ENCODE data around the gene PGA3.
"Not testable (repeated sequence)": the region's sequence is repeated elsewhere in the genome, so short reads cannot be mapped to it uniquely, and the experiment has no call there.

PGA3 gene

DNA sequence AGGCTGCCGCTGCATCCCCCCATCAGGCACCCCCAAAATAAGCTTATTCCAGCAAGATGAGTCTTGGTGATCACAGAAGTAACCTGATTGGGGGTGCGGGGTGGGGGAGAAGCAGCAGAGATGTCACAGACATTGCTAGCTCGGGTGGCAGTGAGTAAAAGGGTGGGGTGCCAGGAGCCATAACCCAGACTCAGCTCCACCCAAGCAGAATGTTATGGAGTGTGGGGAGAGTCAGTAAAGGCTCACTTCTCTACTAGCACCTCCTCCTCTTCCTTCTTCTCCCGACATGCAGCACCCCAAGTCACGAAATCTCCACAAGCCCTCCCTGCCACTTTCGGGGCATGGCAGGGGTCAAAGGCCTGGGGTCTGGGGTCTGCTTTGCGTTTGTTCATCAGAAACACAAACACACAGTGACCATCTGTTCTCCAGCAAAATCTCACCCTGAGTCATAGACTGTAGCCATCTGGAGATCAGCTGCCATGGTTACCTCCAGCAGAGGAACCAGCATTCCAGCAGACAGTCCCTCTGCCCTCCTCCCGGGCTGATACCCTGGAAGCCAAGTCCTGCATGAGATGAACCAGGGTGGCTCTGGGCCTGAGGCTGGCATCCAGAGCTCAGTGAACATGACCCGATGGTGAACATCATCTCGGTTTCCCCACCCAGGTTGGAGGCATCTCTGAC lies 23.3 kb downstream of the PGA3 start:
- not testable (repeated sequence) for H3K9me3 ChIP-seq (ENCODE audit: control insufficient read depth, low read length); DNase-seq; H3K27me3 ChIP-seq (replicated peaks; ENCODE audit: control insufficient read depth, insufficient read depth, low read length, poor library complexity, severe bottlenecking); H3K4me3 ChIP-seq (ENCODE audit: insufficient read depth, low read depth, low read length, poor library complexity, severe bottlenecking); H3K27ac ChIP-seq (ENCODE audit: insufficient read depth, low read length, poor library complexity, severe bottlenecking); H3K4me1 ChIP-seq (ENCODE audit: control insufficient read depth, insufficient read depth, low read length, poor library complexity, severe bottlenecking); H3K36me3 ChIP-seq (ENCODE audit: control insufficient read depth, insufficient read depth, low read length)

DNA sequence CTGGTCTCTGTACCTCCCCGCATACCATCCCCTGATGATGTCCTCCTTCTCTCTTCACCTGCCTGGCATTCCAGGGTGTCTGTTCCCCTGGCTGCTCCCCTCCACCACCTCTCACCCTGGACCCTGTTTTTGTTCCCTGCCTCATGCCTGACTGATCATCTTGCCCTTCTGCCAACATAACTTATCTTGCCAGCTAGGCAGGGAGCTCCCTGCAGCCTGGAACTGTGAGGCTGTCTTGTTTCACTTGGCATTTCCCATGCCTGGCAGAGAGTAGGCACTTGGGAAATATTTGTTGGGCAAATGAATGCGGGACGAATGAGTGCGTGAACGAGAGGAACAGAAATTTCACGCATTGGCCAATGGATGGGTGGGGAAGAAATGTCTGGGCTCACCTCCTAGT lies 26.1 kb downstream of the PGA3 start:
- H3K27me3 ChIP-seq (replicated peaks; ENCODE audit: control insufficient read depth, insufficient read depth, low read length, poor library complexity, severe bottlenecking); H3K27ac ChIP-seq (ENCODE audit: insufficient read depth, low read length, poor library complexity, severe bottlenecking); H3K4me3 ChIP-seq (ENCODE audit: insufficient read depth, low read depth, low read length, poor library complexity, severe bottlenecking); DNase-seq; H3K36me3 ChIP-seq (ENCODE audit: control insufficient read depth, insufficient read depth, low read length); H3K9me3 ChIP-seq (ENCODE audit: control insufficient read depth, low read length); H3K4me1 ChIP-seq (ENCODE audit: control insufficient read depth, insufficient read depth, low read length, poor library complexity, severe bottlenecking): not testable (repeated sequence)

DNA sequence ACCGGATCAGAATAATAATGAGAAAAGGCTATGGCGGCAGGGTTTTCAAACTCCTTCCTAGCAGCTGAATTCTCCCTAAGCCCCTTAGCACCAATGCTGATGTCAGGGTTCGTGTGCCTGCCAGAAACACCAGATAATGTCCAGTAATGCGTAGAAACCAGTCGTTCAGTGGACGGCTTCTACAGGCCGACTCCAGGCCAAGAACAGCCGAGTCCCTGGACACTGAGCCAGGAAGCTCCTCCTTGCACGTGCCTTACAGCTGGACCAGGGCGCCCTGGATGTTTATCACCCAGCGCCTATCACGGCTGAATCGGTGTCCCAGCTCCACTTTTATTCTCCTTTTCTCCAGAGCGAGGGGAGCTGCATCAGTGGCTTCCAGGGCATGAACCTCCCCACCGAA lies 27.7 kb downstream of the PGA3 start:
- not testable (repeated sequence) for H3K4me1 ChIP-seq (ENCODE audit: control insufficient read depth, insufficient read depth, low read length, poor library complexity, severe bottlenecking); H3K27me3 ChIP-seq (replicated peaks; ENCODE audit: control insufficient read depth, insufficient read depth, low read length, poor library complexity, severe bottlenecking); DNase-seq; H3K9me3 ChIP-seq (ENCODE audit: control insufficient read depth, low read length); H3K36me3 ChIP-seq (ENCODE audit: control insufficient read depth, insufficient read depth, low read length); H3K4me3 ChIP-seq (ENCODE audit: insufficient read depth, low read depth, low read length, poor library complexity, severe bottlenecking); H3K27ac ChIP-seq (ENCODE audit: insufficient read depth, low read length, poor library complexity, severe bottlenecking)

DNA sequence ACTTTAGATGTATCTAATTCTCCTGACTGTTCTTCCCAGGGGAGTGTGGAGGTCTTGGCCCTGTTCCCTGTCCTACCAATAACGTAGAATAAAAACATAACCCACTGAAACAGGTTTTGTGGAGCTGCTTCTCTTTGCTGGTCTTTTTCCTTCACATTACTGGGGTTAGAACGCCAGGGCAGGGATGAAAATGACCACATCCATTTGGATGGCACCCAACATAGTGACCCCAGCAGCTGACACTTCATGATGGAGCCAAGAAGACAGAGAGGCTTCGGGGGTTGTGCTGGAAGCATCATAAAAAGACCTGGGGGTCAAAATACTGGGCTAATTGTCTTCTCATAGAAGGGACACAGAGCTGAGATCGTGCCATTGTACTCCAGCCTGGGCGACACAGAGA lies 28.3 kb downstream of the PGA3 start:
- H3K36me3 ChIP-seq (ENCODE audit: control insufficient read depth, insufficient read depth, low read length); H3K4me3 ChIP-seq (ENCODE audit: insufficient read depth, low read depth, low read length, poor library complexity, severe bottlenecking): not testable (repeated sequence)

DNA sequence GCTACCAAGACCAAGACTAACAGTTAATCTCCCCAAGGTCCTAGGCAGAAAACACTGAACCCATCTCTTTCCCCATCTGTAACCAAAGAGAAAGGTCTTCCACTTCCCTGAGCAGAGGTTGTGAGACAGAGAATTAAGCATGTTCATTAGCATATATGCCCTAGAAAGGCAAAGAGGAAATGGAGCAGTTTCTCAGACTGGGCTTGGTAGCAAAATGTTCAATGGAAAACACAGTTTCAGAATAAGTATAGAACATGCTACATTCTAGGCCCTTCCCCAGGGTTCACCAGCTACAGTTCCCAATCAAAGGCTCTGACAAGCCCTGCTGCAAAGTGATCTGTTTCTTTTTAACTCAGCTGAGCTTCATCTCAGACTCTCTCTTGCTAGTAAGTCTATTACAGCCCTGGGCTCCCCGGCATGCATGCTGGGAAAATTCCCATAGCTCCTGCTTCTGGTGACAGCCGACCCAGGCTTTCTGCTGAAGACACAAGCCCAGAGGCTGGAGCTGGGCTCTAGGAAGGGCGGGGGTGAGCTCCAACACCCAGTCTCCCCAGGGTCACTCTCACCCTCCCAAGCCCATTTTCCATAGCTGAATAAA lies 29.3 kb downstream of the PGA3 start:
- H3K4me3 ChIP-seq (ENCODE audit: insufficient read depth, low read depth, low read length, poor library complexity, severe bottlenecking); DNase-seq; H3K27me3 ChIP-seq (replicated peaks; ENCODE audit: control insufficient read depth, insufficient read depth, low read length, poor library complexity, severe bottlenecking); H3K27ac ChIP-seq (ENCODE audit: insufficient read depth, low read length, poor library complexity, severe bottlenecking); H3K4me1 ChIP-seq (ENCODE audit: control insufficient read depth, insufficient read depth, low read length, poor library complexity, severe bottlenecking); H3K9me3 ChIP-seq (ENCODE audit: control insufficient read depth, low read length); H3K36me3 ChIP-seq (ENCODE audit: control insufficient read depth, insufficient read depth, low read length): not testable (repeated sequence)

More for the DNA sequence above, 28.3 kb downstream of the PGA3 start:
- DNase-seq; H3K4me1 ChIP-seq (ENCODE audit: control insufficient read depth, insufficient read depth, low read length, poor library complexity, severe bottlenecking); H3K9me3 ChIP-seq (ENCODE audit: control insufficient read depth, low read length); H3K27me3 ChIP-seq (replicated peaks; ENCODE audit: control insufficient read depth, insufficient read depth, low read length, poor library complexity, severe bottlenecking); H3K27ac ChIP-seq (ENCODE audit: insufficient read depth, low read length, poor library complexity, severe bottlenecking): not testable (repeated sequence)

DNA sequence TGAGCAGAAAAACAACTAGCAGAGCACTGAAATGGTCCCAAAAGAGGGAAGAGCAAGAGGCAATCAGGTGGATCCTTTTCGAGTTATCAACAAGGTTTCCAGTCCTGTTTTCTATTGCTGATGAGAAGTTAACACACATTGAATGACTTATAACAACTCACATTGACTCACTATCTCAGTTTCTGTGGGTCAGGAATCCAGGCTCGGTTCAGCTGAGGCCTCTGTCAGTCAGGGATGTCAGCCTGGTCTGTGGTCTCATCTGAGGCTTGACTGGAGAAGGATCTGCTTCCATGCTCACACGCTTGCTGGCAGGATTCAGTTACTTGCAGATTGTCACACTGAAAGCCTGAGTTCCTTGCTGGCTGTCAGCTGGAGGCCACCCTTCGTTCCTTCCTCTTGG lies 33.8 kb downstream of the PGA3 start:
- not testable (repeated sequence) for H3K9me3 ChIP-seq (ENCODE audit: control insufficient read depth, low read length); H3K27ac ChIP-seq (ENCODE audit: insufficient read depth, low read length, poor library complexity, severe bottlenecking); DNase-seq; H3K36me3 ChIP-seq (ENCODE audit: control insufficient read depth, insufficient read depth, low read length); H3K27me3 ChIP-seq (replicated peaks; ENCODE audit: control insufficient read depth, insufficient read depth, low read length, poor library complexity, severe bottlenecking); H3K4me1 ChIP-seq (ENCODE audit: control insufficient read depth, insufficient read depth, low read length, poor library complexity, severe bottlenecking); H3K4me3 ChIP-seq (ENCODE audit: insufficient read depth, low read depth, low read length, poor library complexity, severe bottlenecking)

DNA sequence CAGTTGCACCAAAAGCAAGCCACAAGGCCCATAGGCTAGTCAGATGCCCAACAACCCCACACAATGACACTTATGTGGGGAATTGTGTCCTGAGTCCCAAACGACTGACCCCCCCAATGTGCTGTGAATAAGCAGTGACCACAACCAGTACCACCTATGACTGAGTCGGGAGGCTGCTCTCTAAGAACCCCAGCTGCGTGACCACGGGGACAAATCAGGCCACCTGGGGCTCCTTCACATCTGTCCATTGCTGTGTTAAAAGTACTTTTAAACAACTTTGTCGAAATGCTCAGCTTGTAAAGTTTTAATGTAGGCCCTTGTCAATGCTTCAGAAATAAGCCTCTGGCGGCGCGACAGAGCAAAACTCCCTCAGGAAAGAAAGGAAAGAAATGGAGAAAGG lies 37.0 kb downstream of the PGA3 start:
- not testable (repeated sequence) for DNase-seq; H3K36me3 ChIP-seq (ENCODE audit: control insufficient read depth, insufficient read depth, low read length); H3K9me3 ChIP-seq (ENCODE audit: control insufficient read depth, low read length); H3K4me1 ChIP-seq (ENCODE audit: control insufficient read depth, insufficient read depth, low read length, poor library complexity, severe bottlenecking); H3K4me3 ChIP-seq (ENCODE audit: insufficient read depth, low read depth, low read length, poor library complexity, severe bottlenecking); H3K27me3 ChIP-seq (replicated peaks; ENCODE audit: control insufficient read depth, insufficient read depth, low read length, poor library complexity, severe bottlenecking); H3K27ac ChIP-seq (ENCODE audit: insufficient read depth, low read length, poor library complexity, severe bottlenecking)

DNA sequence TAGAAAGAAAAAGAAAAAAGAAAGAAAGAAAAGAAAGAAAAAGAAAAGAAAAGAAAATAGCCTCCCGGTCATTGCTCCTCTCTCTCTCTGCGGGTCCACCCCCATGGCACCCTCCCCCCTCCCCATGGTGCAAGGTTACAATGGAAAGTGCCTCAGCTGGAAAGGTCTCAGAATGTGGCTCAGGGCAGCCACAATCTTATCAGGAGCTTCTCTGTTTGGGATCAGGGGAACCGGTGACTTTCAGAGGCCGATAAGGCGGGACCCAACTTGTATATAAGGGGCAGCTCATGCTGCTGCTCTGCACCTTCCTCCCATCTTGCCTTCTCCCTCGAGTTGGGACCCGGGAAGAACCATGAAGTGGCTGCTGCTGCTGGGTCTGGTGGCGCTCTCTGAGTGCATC lies 37.6 kb downstream of the PGA3 start, which contains the start of gene PGA5:
TSS of gene PGA5 (plus strand) at position 301 of the 400 bp plus-strand sequence. CDS start at position 353, 52 bp downstream.
- not testable (repeated sequence) for H3K27me3 ChIP-seq (replicated peaks; ENCODE audit: control insufficient read depth, insufficient read depth, low read length, poor library complexity, severe bottlenecking); DNase-seq; H3K27ac ChIP-seq (ENCODE audit: insufficient read depth, low read length, poor library complexity, severe bottlenecking); H3K4me1 ChIP-seq (ENCODE audit: control insufficient read depth, insufficient read depth, low read length, poor library complexity, severe bottlenecking); H3K36me3 ChIP-seq (ENCODE audit: control insufficient read depth, insufficient read depth, low read length); H3K9me3 ChIP-seq (ENCODE audit: control insufficient read depth, low read length); H3K4me3 ChIP-seq (ENCODE audit: insufficient read depth, low read depth, low read length, poor library complexity, severe bottlenecking)

DNA sequence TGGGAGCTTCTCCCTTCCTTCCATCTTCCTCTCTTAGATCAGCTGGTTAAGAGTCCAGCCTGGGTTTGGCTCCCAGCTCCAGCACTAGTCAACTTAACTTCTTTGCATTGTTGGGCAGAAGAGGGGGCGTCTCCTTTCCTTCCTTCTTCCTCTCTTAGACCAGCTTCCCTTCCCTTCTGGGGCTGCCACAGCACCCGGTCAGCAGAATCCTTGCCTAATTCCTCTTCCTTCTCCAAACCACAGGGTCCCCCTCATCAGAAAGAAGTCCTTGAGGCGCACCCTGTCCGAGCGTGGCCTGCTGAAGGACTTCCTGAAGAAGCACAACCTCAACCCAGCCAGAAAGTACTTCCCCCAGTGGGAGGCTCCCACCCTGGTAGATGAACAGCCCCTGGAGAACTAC lies 38.2 kb downstream of the PGA3 start:
- DNase-seq; H3K27me3 ChIP-seq (replicated peaks; ENCODE audit: control insufficient read depth, insufficient read depth, low read length, poor library complexity, severe bottlenecking); H3K9me3 ChIP-seq (ENCODE audit: control insufficient read depth, low read length); H3K27ac ChIP-seq (ENCODE audit: insufficient read depth, low read length, poor library complexity, severe bottlenecking); H3K4me3 ChIP-seq (ENCODE audit: insufficient read depth, low read depth, low read length, poor library complexity, severe bottlenecking); H3K4me1 ChIP-seq (ENCODE audit: control insufficient read depth, insufficient read depth, low read length, poor library complexity, severe bottlenecking); H3K36me3 ChIP-seq (ENCODE audit: control insufficient read depth, insufficient read depth, low read length): not testable (repeated sequence)

DNA sequence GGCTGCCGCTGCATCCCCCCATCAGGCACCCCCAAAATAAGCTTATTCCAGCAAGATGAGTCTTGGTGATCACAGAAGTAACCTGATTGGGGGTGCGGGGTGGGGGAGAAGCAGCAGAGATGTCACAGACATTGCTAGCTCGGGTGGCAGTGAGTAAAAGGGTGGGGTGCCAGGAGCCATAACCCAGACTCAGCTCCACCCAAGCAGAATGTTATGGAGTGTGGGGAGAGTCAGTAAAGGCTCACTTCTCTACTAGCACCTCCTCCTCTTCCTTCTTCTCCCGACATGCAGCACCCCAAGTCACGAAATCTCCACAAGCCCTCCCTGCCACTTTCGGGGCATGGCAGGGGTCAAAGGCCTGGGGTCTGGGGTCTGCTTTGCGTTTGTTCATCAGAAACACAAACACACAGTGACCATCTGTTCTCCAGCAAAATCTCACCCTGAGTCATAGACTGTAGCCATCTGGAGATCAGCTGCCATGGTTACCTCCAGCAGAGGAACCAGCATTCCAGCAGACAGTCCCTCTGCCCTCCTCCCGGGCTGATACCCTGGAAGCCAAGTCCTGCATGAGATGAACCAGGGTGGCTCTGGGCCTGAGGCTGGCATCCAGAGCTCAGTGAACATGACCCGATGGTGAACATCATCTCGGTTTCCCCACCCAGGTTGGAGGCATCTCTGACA lies 42.1 kb downstream of the PGA3 start:
- not testable (repeated sequence) for H3K36me3 ChIP-seq (ENCODE audit: control insufficient read depth, insufficient read depth, low read length); H3K4me3 ChIP-seq (ENCODE audit: insufficient read depth, low read depth, low read length, poor library complexity, severe bottlenecking); H3K4me1 ChIP-seq (ENCODE audit: control insufficient read depth, insufficient read depth, low read length, poor library complexity, severe bottlenecking); DNase-seq; H3K27ac ChIP-seq (ENCODE audit: insufficient read depth, low read length, poor library complexity, severe bottlenecking); H3K27me3 ChIP-seq (replicated peaks; ENCODE audit: control insufficient read depth, insufficient read depth, low read length, poor library complexity, severe bottlenecking); H3K9me3 ChIP-seq (ENCODE audit: control insufficient read depth, low read length)
